GM12864 (cell line): ENCODE results near the gene TRPM3.

Experiments used
- DNase-seq: peaks from one replicate; pipeline ENCODE4 v3.0.0-alpha.2; 2011; ENCODE audit warnings: low read depth
- H3K4me3 ChIP-seq: 2 replicates; pipeline ENCODE4 v1.5.1; 2011; ENCODE audit warnings: mild to moderate bottlenecking, low read depth, low read length, control low read depth
- TF ChIP-seq, protein P1 (sequence below): IDR thresholded peaks from 2 replicates; pipeline ENCODE4 v1.5.1; 2011; ENCODE audit warnings: low read depth, mild to moderate bottlenecking, moderate library complexity, low read length, control low read depth, inconsistent platforms; ENCODE audit errors: missing control alignments

Gene TRPM3

GRCh38 chr9:70692431-70692830 is 429.0 kb downstream of the TRPM3 start:
- no peak for DNase-seq
- TF ChIP-seq, protein P1, sequence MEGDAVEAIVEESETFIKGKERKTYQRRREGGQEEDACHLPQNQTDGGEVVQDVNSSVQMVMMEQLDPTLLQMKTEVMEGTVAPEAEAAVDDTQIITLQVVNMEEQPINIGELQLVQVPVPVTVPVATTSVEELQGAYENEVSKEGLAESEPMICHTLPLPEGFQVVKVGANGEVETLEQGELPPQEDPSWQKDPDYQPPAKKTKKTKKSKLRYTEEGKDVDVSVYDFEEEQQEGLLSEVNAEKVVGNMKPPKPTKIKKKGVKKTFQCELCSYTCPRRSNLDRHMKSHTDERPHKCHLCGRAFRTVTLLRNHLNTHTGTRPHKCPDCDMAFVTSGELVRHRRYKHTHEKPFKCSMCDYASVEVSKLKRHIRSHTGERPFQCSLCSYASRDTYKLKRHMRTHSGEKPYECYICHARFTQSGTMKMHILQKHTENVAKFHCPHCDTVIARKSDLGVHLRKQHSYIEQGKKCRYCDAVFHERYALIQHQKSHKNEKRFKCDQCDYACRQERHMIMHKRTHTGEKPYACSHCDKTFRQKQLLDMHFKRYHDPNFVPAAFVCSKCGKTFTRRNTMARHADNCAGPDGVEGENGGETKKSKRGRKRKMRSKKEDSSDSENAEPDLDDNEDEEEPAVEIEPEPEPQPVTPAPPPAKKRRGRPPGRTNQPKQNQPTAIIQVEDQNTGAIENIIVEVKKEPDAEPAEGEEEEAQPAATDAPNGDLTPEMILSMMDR, result no peak
- H3K4me3 ChIP-seq, result no peak overlapping the region

DNA sequence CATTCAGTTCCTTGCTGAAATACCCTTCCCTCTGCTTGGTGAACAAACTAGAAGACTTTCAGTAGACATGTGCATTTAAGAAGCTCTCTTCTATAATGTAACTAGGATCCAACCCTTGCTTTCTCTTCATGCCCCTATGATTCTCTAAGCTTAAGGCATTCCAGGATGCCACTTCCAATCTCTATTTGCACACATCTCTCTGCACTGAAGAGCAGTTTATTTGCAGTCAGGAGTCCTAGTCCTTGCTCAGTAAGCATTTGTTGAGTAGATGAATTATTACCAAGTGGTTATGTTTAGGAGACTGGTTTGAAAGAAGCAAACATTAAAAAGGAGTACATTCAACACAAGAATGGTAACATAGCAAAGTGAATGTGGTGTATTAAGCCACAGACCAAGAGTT is 432.7 kb downstream of the TRPM3 start:
- H3K4me3 ChIP-seq, result no peak overlapping the region
- TF ChIP-seq, protein P1, result no peak
- no peak for DNase-seq

- no peak overlapping the region for H3K4me3 ChIP-seq
- no peak for DNase-seq
- TF ChIP-seq, protein P1, result no peak
Observed at GRCh38 chr9:70683841-70684240, 437.6 kb downstream of the TRPM3 start.

DNA sequence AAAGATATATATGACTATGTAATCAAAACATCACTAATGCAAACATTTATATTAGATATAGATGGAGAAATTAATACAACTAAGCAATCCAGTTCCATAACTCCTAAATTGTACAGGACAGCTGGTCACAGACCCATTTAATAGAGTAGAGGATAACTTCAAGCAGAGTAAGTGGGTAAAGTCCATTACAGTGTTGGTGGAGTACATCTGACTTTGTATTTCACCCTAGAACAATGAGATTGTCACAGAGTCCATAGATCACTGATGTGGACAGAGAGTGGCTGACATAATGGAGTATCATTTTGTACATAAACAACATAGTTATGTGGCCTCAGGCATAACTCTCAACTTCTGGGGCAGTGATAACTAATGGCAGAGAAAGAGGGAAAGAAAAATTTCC is 439.1 kb downstream of the TRPM3 start:
- no peak for DNase-seq
- TF ChIP-seq, protein P1, result no peak
- H3K4me3 ChIP-seq, result no peak overlapping the region

- DNase-seq, result no peak
- H3K4me3 ChIP-seq, result no peak overlapping the region
- TF ChIP-seq, protein P1, result no peak
Observed at GRCh38 chr9:70679845-70680244, 441.6 kb downstream of the TRPM3 start.

GRCh38 chr9:70678153-70678552 is 443.3 kb downstream of the TRPM3 start:
- TF ChIP-seq, protein P1, result no peak
- no peak for DNase-seq
- no peak overlapping the region for H3K4me3 ChIP-seq

GRCh38 chr9:70677055-70677735 is 444.2 kb downstream of the TRPM3 start:
- TF ChIP-seq, protein P1, result no peak
- no peak for DNase-seq
- no peak overlapping the region for H3K4me3 ChIP-seq
